Activated CD4-positive, alpha-beta T cell treated with anti-CD3 and anti-CD28 coated beads for 36 hours (primary cell): Measurements from ENCODE around the gene SUPT3H. TPM values are rescaled to one million over a fixed set of nuclear protein-coding genes. Genes with fewer than 3 reads are reported as not detected.
A peak's percentile ranks its signal among the peaks of the same experiment; 100 is the strongest.

Experiments used
- ATAC-seq: fragments of 200-7000 bp; cut with Tn5 transposase; one replicate; pipeline ENCODE4 v1.10.0; 2021; ENCODE audit warnings: mild to moderate bottlenecking, moderate library complexity
- CTCF ChIA-PET: fragments of 350-600 bp; sonication (Branson Sonifier 250); formaldehyde crosslinking; loops from one replicate; lab custom pipeline; 2021; ENCODE audit warnings: antibody characterized with exemption; lab: Charles Lee
- POLR2A ChIA-PET: fragments of 350-600 bp; sonication (Branson Sonifier 250); formaldehyde crosslinking; loops from one replicate; lab custom pipeline; 2021; ENCODE audit warnings: antibody characterized with exemption, inconsistent platforms; lab: Charles Lee
- DNase-seq: peaks from one replicate; pipeline ENCODE4 v3.0.0-alpha.2; 2020
- H3K27ac Mint-ChIP-seq: one replicate; pipeline ENCODE4 v1.8.0; 2021; ENCODE audit warnings: mixed read lengths
- H3K27me3 Mint-ChIP-seq: one replicate; pipeline ENCODE4 v1.8.0; 2021; ENCODE audit warnings: mixed read lengths
- H3K36me3 Mint-ChIP-seq: one replicate; pipeline ENCODE4 v1.8.0; 2021; ENCODE audit warnings: low read depth, mixed read lengths
- H3K4me1 Mint-ChIP-seq: one replicate; pipeline ENCODE4 v1.8.0; 2021; ENCODE audit warnings: mixed read lengths
- H3K4me3 Mint-ChIP-seq: one replicate; pipeline ENCODE4 v1.8.0; 2021; ENCODE audit warnings: mild to moderate bottlenecking, moderate library complexity, mixed read lengths
- H3K9me3 Mint-ChIP-seq: one replicate; pipeline ENCODE4 v1.8.0; 2021; ENCODE audit warnings: low read depth, mixed read lengths
- intact Hi-C, 2 experiments: fragments of 100-400 bp; cut with DNase I in 1 of 2; cut with micrococcal nuclease in 1 of 2; formaldehyde crosslinking; loops; one replicate each; pipeline versions ENCODE4 v1.14.2 to v1.15.1; 2022 to 2024; cut with DNase I, micrococcal nuclease
- total RNA-seq, 2 experiments: library from RNA; stranded (reverse); gene quantifications; one replicate each; pipeline ENCODE4 v1.2.3, GENCODE V29; 2021

Gene SUPT3H
- total RNA-seq, 2 experiments from 2014 or later, result 15.5 TPM

- H3K27me3 Mint-ChIP-seq, result no peaks in the 10 kb centered on the region
- CTCF ChIA-PET, result interaction anchor here (1.5 kb wide), 1 partner anchor 9 kb away, joined by 7 read pairs; no protein-coding TSS in a partner anchor
Measured at GRCh38 chr6:45326698-45327417, 50.9 kb downstream of the SUPT3H start.

GRCh38 chr6:45323656-45324224, 54.0 kb downstream of the SUPT3H start:
- CTCF ChIA-PET, result interaction anchor here (0.6 to 1.1 kb wide), 2 partner anchors 49 to 398 kb away, joined by 3 to 4 read pairs; no protein-coding TSS in a partner anchor
- Mint-ChIP-seq H3K36me3 (no peaks in the 10 kb centered on the region), H3K9me3 (no peaks in the 10 kb centered on the region), H3K27ac (peak overlapping the region; percentile 30), H3K27me3 (no peaks in the 10 kb centered on the region), H3K4me1 (peaks cover 40% of the 10 kb centered on the region), H3K4me3 (peak overlapping the region; percentile 26)
- intact Hi-C loops, result no loop called here
- POLR2A ChIA-PET, result no interaction called here
- DNase-seq, result no peak
- no peak for ATAC-seq

More at GRCh38 chr6:45326698-45327417, 50.9 kb downstream of the SUPT3H start:
- Mint-ChIP-seq H3K36me3 (no peaks in the 10 kb centered on the region), H3K9me3 (no peaks in the 10 kb centered on the region), H3K4me3 (no peak overlapping the region), H3K4me1 (peaks cover 57% of the 10 kb centered on the region), H3K27ac (no peak overlapping the region)
- intact Hi-C loops, result no loop called here
- no peak for ATAC-seq
- POLR2A ChIA-PET, result no interaction called here
- no peak for DNase-seq

- H3K4me3 Mint-ChIP-seq, result no peak overlapping the region
- H3K27ac Mint-ChIP-seq, result no peak overlapping the region
- CTCF ChIA-PET, result interaction anchor here (0.6 kb wide), 1 partner anchor 41 kb away, joined by 3 read pairs; no protein-coding TSS in a partner anchor
- no peaks in the 10 kb centered on the region for H3K9me3 Mint-ChIP-seq
- H3K4me1 Mint-ChIP-seq, result peaks cover 24% of the 10 kb centered on the region
- intact Hi-C loops, result no loop called here
- peaks cover 2% of the 10 kb centered on the region for H3K36me3 Mint-ChIP-seq
- POLR2A ChIA-PET, result interaction anchor here (0.7 kb wide), 1 partner anchor 204 kb away, joined by 3 read pairs; no protein-coding TSS in a partner anchor
- DNase-seq (no peak), ATAC-seq (no peak)
- H3K27me3 Mint-ChIP-seq, result no peaks in the 10 kb centered on the region
Measured at GRCh38 chr6:45320349-45320748, 57.4 kb downstream of the SUPT3H start.

GRCh38 chr6:45314146-45314545, 63.6 kb downstream of the SUPT3H start:
- Mint-ChIP-seq H3K27ac (no peak overlapping the region), H3K36me3 (peaks cover 39% of the 10 kb centered on the region), H3K9me3 (peaks cover 21% of the 10 kb centered on the region), H3K27me3 (no peaks in the 10 kb centered on the region), H3K4me3 (no peak overlapping the region), H3K4me1 (peaks cover 44% of the 10 kb centered on the region)
- ChIA-PET POLR2A (no interaction called here), CTCF (interaction anchor here (0.6 kb wide), 1 partner anchor 22 kb away, joined by 3 read pairs; no protein-coding TSS in a partner anchor)
- no peak for DNase-seq
- intact Hi-C loops, result no loop called here
- ATAC-seq, result no peak

GRCh38 chr6:45310118-45310788, 67.5 kb downstream of the SUPT3H start:
- intact Hi-C loops, result no loop called here
- CTCF ChIA-PET, result interaction anchor here (1.3 kb wide), 1 partner anchor 834 kb away, joined by 4 read pairs; no protein-coding TSS in a partner anchor
- Mint-ChIP-seq H3K9me3 (peaks cover 35% of the 10 kb centered on the region), H3K4me1 (peaks cover 51% of the 10 kb centered on the region), H3K4me3 (no peak overlapping the region), H3K27me3 (no peaks in the 10 kb centered on the region), H3K36me3 (peaks cover 55% of the 10 kb centered on the region), H3K27ac (peak overlapping the region; percentile 73)
- DNase-seq (peak; percentile 20), ATAC-seq (peak; percentile 49)
- POLR2A ChIA-PET, result no interaction called here

- DNase-seq, result no peak
- CTCF ChIA-PET, result no interaction called here
- intact Hi-C loops, result no loop called here
- H3K36me3 Mint-ChIP-seq, result peaks cover 36% of the 10 kb centered on the region
- no peak for ATAC-seq
- no peak overlapping the region for H3K4me3 Mint-ChIP-seq
- H3K9me3 Mint-ChIP-seq, result peaks cover 28% of the 10 kb centered on the region
- H3K4me1 Mint-ChIP-seq, result peaks cover 35% of the 10 kb centered on the region
- H3K27me3 Mint-ChIP-seq, result no peaks in the 10 kb centered on the region
- H3K27ac Mint-ChIP-seq, result no peak overlapping the region
- POLR2A ChIA-PET, result no interaction called here
Measured at GRCh38 chr6:45305546-45305945, 72.2 kb downstream of the SUPT3H start.

- Mint-ChIP-seq H3K27me3 (no peaks in the 10 kb centered on the region), H3K9me3 (peaks cover 23% of the 10 kb centered on the region), H3K4me3 (no peak overlapping the region), H3K27ac (no peak overlapping the region), H3K4me1 (peaks cover 15% of the 10 kb centered on the region), H3K36me3 (peaks cover 20% of the 10 kb centered on the region)
- intact Hi-C loops, result no loop called here
- DNase-seq (no peak), ATAC-seq (no peak)
- ChIA-PET POLR2A (no interaction called here), CTCF (no interaction called here)
Measured at GRCh38 chr6:45302832-45303231, 74.9 kb downstream of the SUPT3H start.

GRCh38 chr6:45301348-45302142, 76.2 kb downstream of the SUPT3H start:
- CTCF ChIA-PET, result no interaction called here
- H3K4me3 Mint-ChIP-seq, result no peak overlapping the region
- POLR2A ChIA-PET, result no interaction called here
- H3K27ac Mint-ChIP-seq, result no peak overlapping the region
- peaks cover 20% of the 10 kb centered on the region for H3K9me3 Mint-ChIP-seq
- peaks cover 17% of the 10 kb centered on the region for H3K36me3 Mint-ChIP-seq
- peaks cover 16% of the 10 kb centered on the region for H3K4me1 Mint-ChIP-seq
- intact Hi-C loops, result no loop called here
- no peak for ATAC-seq
- DNase-seq, result no peak
- no peaks in the 10 kb centered on the region for H3K27me3 Mint-ChIP-seq

- Mint-ChIP-seq H3K36me3 (peaks cover 8% of the 10 kb centered on the region), H3K4me3 (no peak overlapping the region), H3K4me1 (peaks cover 16% of the 10 kb centered on the region), H3K9me3 (peaks cover 11% of the 10 kb centered on the region), H3K27me3 (no peaks in the 10 kb centered on the region), H3K27ac (no peak overlapping the region)
- ATAC-seq (no peak), DNase-seq (no peak)
- ChIA-PET CTCF (interaction anchor here (0.6 kb wide), 1 partner anchor 9 kb away, joined by 3 read pairs; no protein-coding TSS in a partner anchor), POLR2A (no interaction called here)
- intact Hi-C loops, result no loop called here
Measured at GRCh38 chr6:45300736-45301135, 77.0 kb downstream of the SUPT3H start.

- DNase-seq, result no peak
- POLR2A ChIA-PET, result no interaction called here
- Mint-ChIP-seq H3K4me1 (peaks cover 19% of the 10 kb centered on the region), H3K9me3 (peaks cover 6% of the 10 kb centered on the region), H3K4me3 (no peak overlapping the region), H3K36me3 (peaks cover 7% of the 10 kb centered on the region), H3K27ac (no peak overlapping the region), H3K27me3 (no peaks in the 10 kb centered on the region)
- intact Hi-C loops, result no loop called here
- CTCF ChIA-PET, result interaction anchor here (0.6 to 0.8 kb wide), 2 partner anchors 508 to 669 kb away, joined by 3 read pairs; no protein-coding TSS in a partner anchor
- ATAC-seq, result no peak
Measured at GRCh38 chr6:45299096-45299581, 78.6 kb downstream of the SUPT3H start.

- Mint-ChIP-seq H3K27me3 (no peaks in the 10 kb centered on the region), H3K27ac (no peak overlapping the region), H3K9me3 (peaks cover 6% of the 10 kb centered on the region), H3K36me3 (peaks cover 7% of the 10 kb centered on the region), H3K4me1 (peaks cover 31% of the 10 kb centered on the region), H3K4me3 (no peak overlapping the region)
- ChIA-PET POLR2A (no interaction called here), CTCF (interaction anchor here (0.6 to 1.0 kb wide), 2 partner anchors 34 to 316 kb away, joined by 3 read pairs; no protein-coding TSS in a partner anchor)
- intact Hi-C loops, result no loop called here
- ATAC-seq (no peak), DNase-seq (no peak)
Measured at GRCh38 chr6:45297320-45297719, 80.4 kb downstream of the SUPT3H start.
